SK-N-MC (cell line): Measurements from ENCODE around the gene HOXA5.

Experiments used
- DNase-seq: peaks from one replicate; pipeline ENCODE4 v3.0.0-alpha.2; 2011; ENCODE audit warnings: low read depth, low spot score
- H3K27ac ChIP-seq: fragments of 200-600 bp; sonication (generic); 2 replicates; pipeline ENCODE4 v1.5.1; 2016; ENCODE audit warnings: mixed run types
- H3K36me3 ChIP-seq: fragments of 200-600 bp; sonication (generic); 2 replicates; pipeline ENCODE4 v1.6.1; 2017; ENCODE audit warnings: antibody characterized with exemption, low read length, mixed read lengths; ENCODE audit not compliant: insufficient read depth
- H3K4me3 ChIP-seq: fragments of 200-600 bp; sonication (generic); 2 replicates; pipeline ENCODE4 v1.5.1; 2016
- H3K9ac ChIP-seq: fragments of 200-600 bp; sonication (generic); 2 replicates; pipeline ENCODE4 v1.8.0; 2017; ENCODE audit warnings: mixed run types, mixed read lengths; ENCODE audit not compliant: insufficient read length
- H3K9me3 ChIP-seq: fragments of 200-600 bp; sonication (generic); 2 replicates; pipeline ENCODE4 v1.6.1; 2017; ENCODE audit warnings: low read depth, mild to moderate bottlenecking, antibody characterized with exemption, low read length, moderate library complexity, mixed read lengths
- EZH2 ChIP-seq: fragments of 200-600 bp; sonication (generic); IDR thresholded peaks from one replicate; pipeline ENCODE4 v1.6.1; 2017; ENCODE audit warnings: antibody characterized with exemption
- FOXP2 ChIP-seq: optimal IDR thresholded peaks from 2 replicates; pipeline ENCODE3; 2011; ENCODE audit warnings: mild to moderate bottlenecking, moderate library complexity; ENCODE audit not compliant: insufficient read depth; ENCODE audit errors: extremely low read length, control extremely low read depth
- POLR2AphosphoS5 ChIP-seq: IDR thresholded peaks from 2 replicates; pipeline ENCODE4 v1.6.1; 2012; ENCODE audit warnings: mild to moderate bottlenecking, low read depth, low read length, borderline replicate concordance

The HOXA5 gene

DNA sequence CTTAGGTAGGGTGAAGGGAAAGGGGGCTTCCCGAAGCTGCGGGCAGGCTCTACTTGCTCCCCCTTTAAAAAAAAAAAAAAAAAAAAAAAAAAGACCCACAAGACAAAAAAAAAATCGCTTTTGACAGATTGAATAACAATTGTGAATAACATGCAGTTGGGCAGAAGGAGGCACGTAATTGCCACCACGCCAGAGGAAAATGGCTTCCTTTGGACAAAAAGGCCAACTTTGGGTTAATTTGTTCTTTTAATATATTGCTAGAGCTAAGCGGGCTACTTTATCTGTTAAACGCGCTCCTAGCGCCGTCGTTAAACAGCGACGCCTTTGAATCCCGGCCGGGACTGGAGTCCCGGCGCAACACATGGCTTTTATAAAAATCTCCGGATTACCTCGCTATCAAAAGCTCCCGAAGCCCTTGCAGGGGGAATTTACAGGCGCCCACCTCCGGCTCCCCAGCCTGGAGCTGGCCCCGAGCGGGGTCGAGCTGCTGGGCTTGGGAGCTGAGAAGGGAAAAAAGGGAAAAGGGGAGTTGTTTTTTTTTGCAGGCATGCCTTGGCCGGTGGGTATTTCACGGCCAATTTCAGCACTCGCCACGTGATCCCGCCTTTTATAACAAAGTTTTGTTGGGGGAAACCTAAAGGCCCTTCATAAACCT is 40.3 kb upstream of the HOXA5 start:
- DNase-seq: no peak
- Histone ChIP-seq H3K4me3 (peak overlapping the region; percentile 64), H3K9ac (peak overlapping the region; percentile 33), H3K36me3 (no peaks in the 10 kb centered on the region), H3K27ac (no peak overlapping the region), H3K9me3 (no peaks in the 10 kb centered on the region)
- TF ChIP-seq EZH2 (no peak), POLR2AphosphoS5 (no peak), FOXP2 (no peak)

DNA sequence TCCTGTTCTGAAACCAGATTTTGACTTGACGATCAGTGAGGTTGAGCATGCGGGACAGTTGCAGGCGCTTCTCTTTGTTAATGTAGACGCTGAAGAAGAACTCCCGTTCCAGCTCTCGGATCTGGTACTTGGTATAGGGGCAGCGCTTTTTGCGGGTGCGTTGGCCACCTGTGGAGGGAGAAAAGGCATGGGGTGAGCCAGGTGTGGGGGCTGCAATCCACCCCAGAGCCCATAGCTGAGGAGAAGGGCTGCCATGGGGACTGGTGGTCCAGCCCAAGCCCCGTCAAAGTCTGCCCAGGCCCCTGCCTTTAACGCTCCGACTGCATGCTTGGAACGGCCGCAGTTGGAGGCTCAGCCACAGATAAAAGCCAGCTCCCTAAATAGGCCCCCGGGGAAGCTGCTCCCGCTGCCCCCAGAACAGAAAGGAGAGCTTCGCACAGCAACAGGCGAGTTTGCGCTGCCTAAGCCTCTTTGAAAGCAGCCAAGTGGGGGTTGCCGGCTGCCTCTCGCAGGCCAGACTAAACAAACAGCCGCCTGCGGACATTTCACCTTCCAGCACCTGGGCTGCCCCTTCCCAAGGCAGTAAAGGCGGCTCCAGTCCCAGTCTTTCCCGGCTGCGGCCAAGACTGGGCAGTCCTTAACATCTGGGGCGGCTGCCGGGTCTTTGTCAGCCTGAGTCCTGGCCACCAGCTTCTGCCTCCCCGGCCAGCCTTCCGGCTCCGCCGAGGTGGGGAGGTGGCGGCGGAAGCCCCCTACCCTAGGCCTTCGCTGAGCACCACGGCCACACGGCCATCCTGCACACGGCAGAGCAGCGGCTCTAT is 39.6 kb upstream of the HOXA5 start:
- Histone ChIP-seq H3K9ac (no peak overlapping the region), H3K9me3 (no peaks in the 10 kb centered on the region), H3K4me3 (no peak overlapping the region), H3K36me3 (no peaks in the 10 kb centered on the region), H3K27ac (no peak overlapping the region)
- no peak for DNase-seq
- TF ChIP-seq FOXP2 (no peak), POLR2AphosphoS5 (no peak), EZH2 (no peak)

DNA sequence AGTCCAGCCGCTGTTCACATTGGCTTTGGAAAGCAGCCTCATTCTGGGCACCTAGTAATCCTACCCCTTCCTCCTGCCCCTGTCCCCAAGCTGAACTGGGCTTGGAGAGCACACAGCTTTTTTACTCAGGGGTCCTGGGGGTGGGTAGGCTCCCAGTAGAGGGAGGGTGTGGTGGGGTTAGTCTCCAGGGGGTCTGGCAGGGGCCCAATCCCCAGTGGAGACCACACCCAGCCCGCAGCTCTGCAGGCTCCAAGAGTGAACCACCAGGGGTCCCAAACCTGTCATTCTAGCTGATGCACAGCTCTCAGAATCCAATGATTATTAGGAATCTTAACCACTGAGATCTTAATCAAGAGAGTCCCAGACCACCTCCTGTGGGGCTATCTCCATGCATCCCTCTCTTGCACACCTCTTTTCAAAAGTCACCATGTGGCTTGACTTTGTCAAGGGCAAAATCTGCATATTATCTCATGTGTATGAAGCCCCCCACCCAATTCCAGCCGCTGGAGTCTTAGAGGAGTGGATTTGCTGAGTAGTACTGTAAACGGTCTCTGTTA is 38.9 kb upstream of the HOXA5 start:
- H3K4me3 ChIP-seq: no peak overlapping the region

DNA sequence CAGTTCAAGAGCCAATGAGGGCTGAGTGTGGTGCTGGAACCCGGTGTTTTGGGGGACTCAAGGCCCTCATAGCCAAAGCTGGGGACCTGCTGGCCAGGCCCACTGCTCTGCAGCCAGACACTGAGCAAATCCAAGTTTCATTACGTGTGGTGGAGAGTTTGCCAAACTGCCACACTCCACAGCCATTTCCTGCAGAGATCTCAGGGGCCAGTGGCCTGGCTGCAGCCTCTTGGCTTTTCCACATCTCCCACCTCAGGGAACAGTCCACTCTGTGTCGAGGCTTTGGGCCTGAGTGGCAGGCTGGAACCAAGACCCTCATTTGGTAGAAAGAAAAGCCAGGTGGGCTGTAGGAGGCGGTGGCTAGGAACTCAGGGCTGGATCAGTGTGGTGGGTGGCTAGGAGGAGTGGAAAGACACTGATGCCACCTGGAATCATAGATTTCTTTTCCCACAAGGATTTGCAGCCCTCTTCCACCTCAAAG is 38.4 kb upstream of the HOXA5 start:
- H3K4me3 ChIP-seq: no peak overlapping the region
- no peak for DNase-seq
- TF ChIP-seq FOXP2: no peak
- TF ChIP-seq EZH2: no peak
- TF ChIP-seq POLR2AphosphoS5: no peak
- H3K27ac ChIP-seq: no peak overlapping the region
- no peaks in the 10 kb centered on the region for H3K36me3 ChIP-seq
- H3K9me3 ChIP-seq: no peaks in the 10 kb centered on the region
- H3K9ac ChIP-seq: no peak overlapping the region

More for the DNA sequence above, 38.9 kb upstream of the HOXA5 start:
- no peaks in the 10 kb centered on the region for H3K36me3 ChIP-seq
- DNase-seq: no peak
- TF ChIP-seq FOXP2: no peak
- TF ChIP-seq POLR2AphosphoS5: no peak
- no peak for TF ChIP-seq EZH2
- H3K27ac ChIP-seq: no peak overlapping the region
- H3K9me3 ChIP-seq: no peaks in the 10 kb centered on the region
- no peak overlapping the region for H3K9ac ChIP-seq

DNA sequence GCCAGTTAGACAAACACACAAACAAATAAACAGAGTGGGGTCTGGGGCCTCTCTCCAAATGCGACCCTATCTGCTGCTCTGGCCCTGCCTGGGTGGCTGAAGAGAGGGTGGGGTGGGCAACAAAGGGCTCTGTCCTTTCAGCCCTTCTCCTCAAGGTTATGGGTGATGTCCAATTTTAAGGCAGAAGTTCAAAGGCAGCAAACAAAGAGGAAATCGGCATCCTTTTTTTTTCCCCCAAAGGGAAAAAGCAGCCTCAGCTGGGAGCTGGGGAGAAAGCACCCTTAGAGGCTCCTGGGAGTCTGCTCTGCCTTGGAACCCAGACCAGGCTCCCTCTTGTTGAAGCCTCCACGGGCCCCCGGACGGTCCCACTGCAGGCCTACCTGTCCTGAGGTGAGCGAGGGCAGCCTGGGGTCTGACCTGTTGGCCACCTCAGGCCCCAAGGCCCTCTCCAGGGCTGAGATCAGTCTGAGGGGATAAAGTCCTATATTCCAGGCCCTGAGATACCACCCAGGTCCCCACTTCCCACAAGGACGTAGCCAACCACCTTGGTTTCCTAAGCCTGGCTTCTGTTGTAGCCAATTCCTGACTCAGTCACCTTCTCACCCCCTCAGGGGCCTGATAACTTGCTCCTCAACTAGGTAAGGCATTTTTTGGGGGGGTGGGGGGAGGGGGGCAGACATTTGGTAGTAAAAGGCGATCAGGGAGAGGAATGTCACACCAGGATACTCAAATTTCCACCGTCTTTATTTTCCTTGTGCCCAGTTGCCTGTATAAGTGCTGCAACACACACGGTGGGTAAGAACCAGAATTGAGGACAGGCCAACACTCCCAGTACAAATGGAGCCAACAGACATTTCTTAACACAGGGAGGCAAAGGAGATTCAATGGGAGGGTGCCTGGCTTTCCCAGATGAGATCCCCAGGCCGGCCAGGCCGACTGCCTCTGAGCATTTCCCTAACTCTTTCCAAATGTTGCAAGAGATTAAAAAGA is 37.2 kb upstream of the HOXA5 start:
- no peak overlapping the region for H3K27ac ChIP-seq
- no peak overlapping the region for H3K4me3 ChIP-seq
- no peak for DNase-seq
- no peak overlapping the region for H3K9ac ChIP-seq
- TF ChIP-seq POLR2AphosphoS5 (no peak), FOXP2 (no peak), EZH2 (no peak)
- H3K36me3 ChIP-seq: no peaks in the 10 kb centered on the region
- no peaks in the 10 kb centered on the region for H3K9me3 ChIP-seq

DNA sequence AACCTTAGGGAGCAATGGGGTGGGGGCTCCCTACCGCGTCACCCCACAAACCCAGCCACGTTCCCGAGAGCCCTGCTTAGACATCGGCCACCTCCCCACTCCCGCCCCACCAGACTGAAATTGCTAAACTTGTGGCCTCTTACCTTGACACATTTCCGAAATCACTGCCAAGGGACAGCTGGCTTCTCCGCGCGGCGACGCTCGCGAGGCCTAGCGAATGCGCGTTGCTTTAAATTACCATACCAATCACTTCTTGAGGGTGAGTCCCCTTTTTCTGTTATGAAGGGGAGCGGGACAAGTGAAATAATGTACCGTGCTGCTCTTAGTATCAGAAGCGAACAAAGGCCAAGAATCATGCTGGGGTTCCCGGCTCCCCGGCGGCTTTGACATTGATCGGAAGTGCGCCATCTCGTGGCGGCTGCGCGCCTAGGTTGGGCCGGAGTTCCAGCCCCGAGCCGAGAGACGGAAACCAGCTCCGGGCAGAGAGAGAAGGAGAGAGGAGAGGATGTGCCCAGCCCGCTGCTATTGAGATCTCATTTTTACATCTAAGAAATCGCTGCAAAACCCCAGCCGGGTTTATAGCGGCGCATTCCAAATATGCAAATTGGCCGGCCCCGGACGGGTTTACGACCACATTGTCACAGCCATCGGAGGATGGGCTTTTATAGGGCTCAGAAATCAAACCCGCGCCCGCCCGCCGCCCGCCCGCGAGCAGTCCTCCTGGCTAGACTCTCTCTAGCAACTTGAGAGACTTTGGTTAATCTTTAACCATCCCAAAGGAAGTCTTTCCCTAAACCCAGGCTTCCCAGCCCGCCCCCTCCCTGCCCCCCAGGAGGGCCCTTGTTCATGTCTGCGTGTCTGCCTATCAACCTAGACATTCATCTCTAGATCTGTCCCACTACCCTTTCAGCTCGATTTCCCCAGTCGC is 36.3 kb upstream of the HOXA5 start:
- Histone ChIP-seq H3K36me3 (no peaks in the 10 kb centered on the region), H3K9ac (peak overlapping the region; percentile 50), H3K4me3 (peak overlapping the region; percentile 66), H3K27ac (no peak overlapping the region), H3K9me3 (no peaks in the 10 kb centered on the region)
- no peak for TF ChIP-seq EZH2
- no peak for TF ChIP-seq POLR2AphosphoS5
- no peak for TF ChIP-seq FOXP2
- no peak for DNase-seq

DNA sequence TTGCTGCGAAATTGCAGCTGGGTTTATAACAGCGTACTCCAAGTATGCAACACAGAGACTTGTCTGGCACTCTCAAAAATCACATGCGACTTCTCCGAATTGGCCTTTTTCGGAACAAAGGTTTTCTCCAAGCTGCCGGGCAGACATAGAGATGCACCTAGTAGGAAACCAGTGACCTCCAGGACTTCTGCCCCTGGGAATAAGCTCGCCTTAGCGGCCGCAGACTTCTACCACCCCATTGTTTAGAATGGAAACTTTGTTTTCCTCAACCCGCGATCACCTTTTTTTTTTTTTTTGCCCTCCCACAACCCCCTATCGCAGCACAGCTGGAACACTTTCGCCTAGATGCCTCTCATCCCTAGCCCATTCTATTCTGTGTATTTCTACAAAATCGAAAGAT is 35.5 kb upstream of the HOXA5 start:
- no peak for DNase-seq
- Histone ChIP-seq H3K9me3 (no peaks in the 10 kb centered on the region), H3K27ac (no peak overlapping the region), H3K4me3 (peak overlapping the region; percentile 66; the same call in 1 of the 2 replicates), H3K9ac (no peak overlapping the region), H3K36me3 (no peaks in the 10 kb centered on the region)
- no peak for TF ChIP-seq POLR2AphosphoS5
- no peak for TF ChIP-seq EZH2
- no peak for TF ChIP-seq FOXP2
